AG08395 (cell line): ENCODE measurements around the gene PHEX.
A peak's percentile ranks its signal among the peaks of the same experiment; 100 is the strongest.

Experiments used
- DNase-seq: peaks from one replicate; pipeline ENCODE4 v3.0.0; 2012; ENCODE audit warnings: mixed read lengths, low spot score

The PHEX gene

DNA sequence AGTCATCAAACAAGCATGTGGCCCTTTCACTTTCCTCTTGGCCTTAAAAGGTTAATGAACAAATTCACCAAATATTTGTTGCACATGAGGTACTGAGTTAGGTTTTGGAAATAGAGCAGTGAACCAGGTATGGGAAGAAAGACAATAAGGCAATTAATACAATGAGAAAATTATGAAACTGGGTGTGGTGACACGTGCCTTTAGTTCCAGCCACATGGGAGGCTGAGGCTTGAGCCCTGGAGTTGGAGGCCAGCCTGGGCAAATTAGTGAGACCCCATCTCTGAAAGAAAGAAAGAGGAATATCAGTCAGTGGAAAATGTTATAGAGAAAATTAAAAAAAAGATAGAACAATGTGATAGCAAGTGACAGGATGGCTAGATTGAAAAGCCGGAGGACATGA lies 8.1 kb downstream of the PHEX start:
- DNase-seq = no peak

- DNase-seq = no peak
These were observed 9.9 kb downstream of the PHEX start for GRCh38 chrX:22041907-22042530.

GRCh38 chrX:22043872-22044271 lies 11.7 kb downstream of the PHEX start:
- DNase-seq = no peak

DNA sequence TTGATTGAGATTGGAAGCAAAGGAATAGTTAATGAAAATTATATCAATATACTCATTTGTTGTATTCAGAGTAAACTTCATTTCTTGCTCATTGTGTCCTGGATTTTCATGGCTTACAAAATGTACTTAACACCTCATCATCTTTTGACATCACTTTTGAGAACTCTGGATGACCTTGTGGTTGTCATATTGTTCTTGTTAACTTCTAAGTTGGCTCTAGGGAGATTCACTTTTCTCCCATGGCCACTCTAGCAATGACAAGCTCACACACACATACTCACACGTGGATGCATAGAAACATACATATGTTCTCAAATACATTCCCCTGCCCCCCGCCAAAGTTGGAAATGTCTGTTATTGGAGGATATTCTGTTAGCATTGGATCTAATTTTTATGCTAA lies 15.3 kb downstream of the PHEX start:
- no peak for DNase-seq

DNA sequence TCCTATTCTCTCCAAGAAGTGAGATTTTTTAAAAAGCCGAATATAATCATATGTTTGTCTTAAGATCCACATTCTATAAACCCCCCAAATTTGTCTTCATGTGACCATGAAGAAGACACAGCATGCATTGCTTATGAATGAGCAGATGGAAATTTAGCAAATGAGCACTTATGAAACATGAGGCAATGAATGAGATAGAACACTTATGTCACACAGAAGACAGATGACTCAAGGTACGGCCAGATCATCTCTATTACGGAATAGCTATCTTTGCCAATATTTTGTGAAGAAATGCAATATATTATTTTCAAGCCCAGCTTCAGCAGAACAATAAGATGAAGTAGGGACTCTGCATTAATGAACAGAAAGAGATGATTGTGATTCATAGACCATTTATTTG lies 21.4 kb downstream of the PHEX start:
- peak; percentile 3 for DNase-seq

DNA sequence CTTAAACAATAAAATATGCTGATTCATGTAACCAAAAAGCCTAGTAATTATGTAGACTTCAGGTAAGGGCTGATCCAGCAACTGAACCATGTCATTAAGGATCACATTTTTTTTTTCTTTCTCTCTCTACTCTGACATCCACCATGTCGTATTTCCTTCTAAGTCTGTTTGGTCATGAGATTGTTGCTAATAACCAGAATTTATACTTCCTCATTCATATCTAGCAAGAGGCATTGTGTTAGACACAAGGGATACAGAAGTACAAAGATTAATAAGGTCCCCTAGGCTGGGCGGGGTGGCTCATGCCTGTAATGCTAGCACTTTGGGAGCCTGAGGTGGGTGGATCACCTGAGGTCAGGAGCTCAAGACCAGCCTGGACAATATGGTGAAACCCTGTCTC lies 24.1 kb downstream of the PHEX start:
- no peak for DNase-seq

DNA sequence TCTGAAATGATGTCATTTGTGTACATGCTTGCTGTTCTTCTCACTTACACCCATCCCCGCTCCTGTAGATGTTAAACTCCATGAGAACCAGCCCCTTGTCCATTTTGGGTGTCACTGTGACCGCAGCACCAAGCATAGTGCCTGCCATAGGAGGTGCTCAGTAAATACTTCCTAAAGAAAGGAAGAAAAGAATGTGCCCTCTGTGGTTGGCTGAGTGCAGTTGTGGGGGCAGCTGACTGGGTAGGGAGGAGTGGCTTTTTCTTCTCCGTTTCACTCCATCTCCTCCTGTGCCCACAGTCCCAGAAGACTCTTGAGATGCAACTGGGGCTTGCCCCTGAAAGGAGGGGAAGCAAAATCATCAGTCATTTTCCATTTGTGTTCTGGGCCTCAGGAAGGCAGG lies 25.5 kb downstream of the PHEX start:
- no peak for DNase-seq

DNA sequence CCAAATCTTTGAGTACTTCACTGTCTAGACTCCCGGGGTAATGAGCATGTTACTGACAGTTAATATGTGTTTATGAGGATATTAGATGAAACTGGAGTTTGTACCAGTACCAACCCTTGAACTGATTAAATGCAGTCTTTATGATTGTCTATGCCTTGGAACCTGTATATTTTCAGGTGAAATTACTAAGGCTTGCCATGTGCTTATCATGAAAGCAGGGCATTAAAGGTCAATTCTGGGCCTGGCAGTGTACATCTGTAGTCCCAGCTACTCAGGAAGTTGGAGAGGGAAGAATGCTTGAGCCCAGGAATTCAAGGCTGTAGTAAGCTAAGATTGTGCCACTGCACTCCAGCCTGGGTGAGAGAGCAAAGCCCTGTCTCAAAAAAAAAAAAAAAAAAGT lies 27.6 kb downstream of the PHEX start:
- no peak for DNase-seq

- peak; percentile 4 for DNase-seq
These were observed 28.5 kb downstream of the PHEX start for GRCh38 chrX:22060415-22061280.

GRCh38 chrX:22063284-22063683 lies 31.2 kb downstream of the PHEX start:
- no peak for DNase-seq

DNA sequence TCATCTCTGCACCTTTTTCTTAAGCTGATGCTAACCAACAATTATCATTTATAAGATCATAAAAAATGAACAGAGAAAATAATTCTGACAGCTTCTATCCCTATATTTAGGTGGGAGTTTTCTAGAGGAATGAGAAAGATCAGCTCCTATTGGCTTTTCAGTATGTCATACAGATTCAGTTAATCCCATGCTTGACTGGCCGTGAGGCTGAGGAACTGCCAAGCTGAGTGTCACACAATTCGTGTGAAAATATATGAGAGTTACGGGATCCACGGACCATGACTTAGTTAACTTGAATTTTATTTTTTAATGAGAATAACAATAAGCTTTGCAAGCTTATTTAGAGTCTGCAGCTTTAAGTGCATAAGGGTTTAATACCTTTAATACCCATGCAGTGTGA lies 37.5 kb downstream of the PHEX start:
- no peak for DNase-seq

- no peak for DNase-seq
These were observed 41.8 kb downstream of the PHEX start for GRCh38 chrX:22073928-22074327.

- DNase-seq = no peak
These were observed 46.0 kb downstream of the PHEX start for GRCh38 chrX:22078117-22078516.

DNA sequence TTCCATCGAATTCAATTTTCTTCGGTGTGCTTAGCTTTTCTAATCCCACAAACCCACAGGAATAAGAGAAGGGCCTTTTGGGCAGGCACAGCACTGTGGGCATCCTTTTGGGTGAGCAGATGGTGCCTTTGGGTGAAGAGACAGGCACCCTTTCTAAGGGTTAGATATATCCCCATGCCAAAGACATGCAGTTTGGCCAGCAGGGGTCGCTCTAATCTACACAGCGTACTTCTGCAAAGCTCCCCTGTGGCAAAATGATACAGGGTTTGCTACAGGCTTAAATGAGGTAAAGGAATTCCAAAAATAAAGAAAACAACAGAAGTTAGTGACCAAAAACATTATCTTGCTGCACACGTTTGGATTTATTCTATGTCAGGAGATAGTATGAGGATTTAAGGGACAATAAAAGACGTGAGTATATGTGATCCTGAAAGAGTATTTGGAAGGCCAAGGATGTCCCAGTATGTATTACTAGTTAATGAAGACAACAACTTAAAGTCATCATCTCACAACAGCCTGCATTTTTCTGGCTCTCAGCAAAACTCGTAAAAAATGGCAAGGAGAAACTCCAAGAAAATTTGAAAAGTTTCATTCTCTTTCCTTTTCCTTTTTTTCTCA lies 49.5 kb downstream of the PHEX start:
- DNase-seq = peak; percentile 55

GRCh38 chrX:22086003-22086402 lies 53.9 kb downstream of the PHEX start:
- DNase-seq = no peak

DNA sequence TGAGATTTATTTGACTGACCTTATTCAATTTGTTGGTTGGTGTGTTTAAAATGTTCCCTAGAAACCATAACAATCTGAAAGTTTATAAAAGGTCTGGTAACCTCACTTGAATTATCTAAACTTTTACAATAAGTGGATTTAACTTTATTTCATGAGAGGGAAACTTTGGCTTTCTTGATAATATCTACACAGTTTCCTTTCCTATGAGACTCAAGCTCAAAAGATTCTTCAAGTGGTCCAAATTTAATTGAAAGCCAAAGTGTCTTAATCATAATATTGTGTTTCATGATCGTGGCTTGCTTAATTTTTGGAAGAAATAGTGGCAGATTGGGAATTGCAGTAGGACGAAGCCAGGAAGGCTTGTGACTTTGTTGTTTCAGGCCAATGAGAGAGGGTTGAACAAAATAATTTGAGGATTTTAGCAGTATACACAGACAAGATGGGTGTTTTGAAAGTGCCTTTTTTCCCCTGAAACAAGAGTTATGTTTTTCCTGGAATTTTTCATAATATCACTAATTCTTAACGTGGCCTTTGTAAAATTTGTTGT lies 55.0 kb downstream of the PHEX start:
- DNase-seq = no peak

GRCh38 chrX:22088326-22088725 lies 56.2 kb downstream of the PHEX start:
- DNase-seq = no peak

GRCh38 chrX:22090181-22090580 lies 58.1 kb downstream of the PHEX start:
- no peak for DNase-seq

DNA sequence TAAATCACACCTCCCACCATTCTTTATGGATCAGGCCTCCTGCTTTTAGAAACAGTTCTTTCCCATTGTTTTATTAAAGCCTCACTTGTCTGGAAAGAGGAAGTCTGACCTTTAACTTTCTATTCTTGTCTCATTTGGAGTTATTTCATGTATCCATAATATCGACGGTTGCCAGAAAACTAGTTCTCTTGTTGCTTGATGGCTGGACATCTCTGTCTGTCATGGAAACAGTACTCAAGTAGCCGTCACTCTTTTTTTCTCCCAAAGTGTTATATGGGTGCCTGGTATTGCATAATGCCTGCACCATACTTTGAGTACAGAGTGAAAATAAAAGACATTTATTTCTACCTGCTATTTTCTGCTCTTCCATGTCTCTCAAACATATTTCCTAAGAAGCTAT lies 61.4 kb downstream of the PHEX start:
- no peak for DNase-seq

DNA sequence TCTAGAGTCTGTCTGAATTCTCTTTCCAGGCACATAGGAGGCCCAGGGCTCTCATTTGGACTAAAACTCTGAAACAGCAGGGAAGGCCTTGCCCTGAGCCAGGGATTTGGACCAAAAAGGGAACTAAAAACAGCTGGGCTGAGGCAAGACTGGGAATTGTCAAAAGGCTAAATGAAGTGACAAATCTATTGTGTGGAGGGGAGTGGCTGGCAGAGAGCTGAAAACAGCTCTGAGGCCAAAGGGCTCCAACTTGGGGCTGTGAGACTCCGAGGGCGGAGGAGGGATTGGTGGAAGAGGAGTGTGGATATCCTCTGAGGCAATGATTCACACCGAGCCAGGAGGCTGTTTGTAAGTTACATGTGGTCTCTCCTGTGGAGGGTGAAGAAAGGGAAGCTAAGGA lies 63.2 kb downstream of the PHEX start:
- peak; percentile 56 for DNase-seq

DNA sequence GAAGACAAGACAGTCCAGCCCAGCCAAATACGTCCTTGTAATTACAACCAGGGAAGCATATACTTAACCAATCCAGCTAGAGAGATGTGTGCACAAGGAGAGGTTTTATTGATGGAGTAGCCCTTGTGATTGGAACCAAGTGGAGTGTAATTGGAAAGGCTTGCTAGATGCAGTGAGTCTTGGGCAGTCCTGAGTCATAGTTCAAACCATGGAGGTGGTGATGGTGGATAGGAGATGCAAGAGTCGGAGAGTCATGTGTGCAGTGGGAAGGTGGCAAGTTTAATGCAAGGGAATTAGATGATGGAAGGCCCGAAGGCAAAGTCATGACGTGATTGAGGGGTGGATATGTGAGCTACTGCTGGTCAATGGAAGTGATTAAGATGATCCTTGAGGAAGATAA lies 63.7 kb downstream of the PHEX start:
- DNase-seq = no peak

DNA sequence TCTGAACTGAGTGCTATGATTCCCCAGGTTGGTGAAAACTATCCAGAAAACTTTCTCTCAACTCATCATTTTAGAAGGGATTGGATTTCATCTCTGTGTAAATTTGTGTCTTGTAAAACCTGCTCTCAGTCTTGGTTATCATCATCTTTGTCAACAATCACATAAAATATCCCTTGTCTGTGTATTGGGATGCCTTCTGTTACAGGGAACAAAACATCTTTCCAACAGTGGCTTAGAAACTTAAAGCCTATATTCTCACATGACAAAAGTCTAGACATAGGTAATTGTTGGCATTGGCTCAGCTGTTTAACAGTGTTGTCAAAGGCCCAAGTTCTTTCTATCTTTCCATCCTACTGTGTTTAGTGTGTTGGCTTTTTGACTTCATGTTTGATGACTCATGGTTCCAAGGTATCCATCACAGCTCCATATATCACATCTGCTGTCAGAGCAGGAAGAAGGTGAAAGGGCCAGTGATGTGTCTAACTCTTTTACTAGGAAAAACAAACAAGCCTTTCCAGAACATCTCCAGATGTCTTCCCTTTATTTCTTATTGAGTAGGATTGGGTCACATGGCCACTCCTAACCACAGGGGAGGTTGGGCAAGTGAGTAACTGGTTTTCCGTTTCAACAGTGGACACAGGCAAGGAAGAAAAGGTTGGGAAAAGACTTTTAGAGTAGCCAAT lies 65.0 kb downstream of the PHEX start:
- peak; percentile 20 for DNase-seq
